Measurements from ENCODE around the gene CAMSAP2. TPM values are rescaled to one million over a fixed set of nuclear protein-coding genes. Genes with fewer than 3 reads are reported as not detected.

The CAMSAP2 gene
- total RNA-seq, 1 experiment from 2014 or later: 20.7 TPM

GRCh38 chr1:200729863-200730262 lies 8.8 kb upstream of the CAMSAP2 start:
- CTCF ChIA-PET: no interaction called here
- POLR2A ChIA-PET: no interaction called here
- Mint-ChIP-seq H3K9me3 (no peaks in the 10 kb centered on the region), H3K27me3 (ENCODE audit: low read depth) (peaks cover 16% of the 10 kb centered on the region), H3K4me1 (peaks cover 12% of the 10 kb centered on the region), H3K27ac (no peak overlapping the region), H3K36me3 (no peaks in the 10 kb centered on the region), H3K4me3 (no peak overlapping the region)
- TF ChIP-seq ZNF671 (CRISPR knock-in tag; IDR thresholded peaks at IDR 0.05) (no peak), NR3C1 (CRISPR knock-in tag; conservative IDR thresholded peaks at IDR 0.05; ENCODE audit: low read depth) (no peak), ZNF138 (CRISPR knock-in tag; conservative IDR thresholded peaks at IDR 0.05) (no peak), HMGA2 (CRISPR knock-in tag; IDR thresholded peaks at IDR 0.05) (no peak), FOXJ3 (CRISPR knock-in tag; IDR thresholded peaks at IDR 0.05; ENCODE audit: borderline replicate concordance) (no peak), KAT7 (CRISPR knock-in tag; IDR thresholded peaks at IDR 0.05; ENCODE audit: borderline replicate concordance) (no peak), ERG (CRISPR knock-in tag; IDR thresholded peaks at IDR 0.05) (no peak)
- TF ChIP-seq, protein P1, sequence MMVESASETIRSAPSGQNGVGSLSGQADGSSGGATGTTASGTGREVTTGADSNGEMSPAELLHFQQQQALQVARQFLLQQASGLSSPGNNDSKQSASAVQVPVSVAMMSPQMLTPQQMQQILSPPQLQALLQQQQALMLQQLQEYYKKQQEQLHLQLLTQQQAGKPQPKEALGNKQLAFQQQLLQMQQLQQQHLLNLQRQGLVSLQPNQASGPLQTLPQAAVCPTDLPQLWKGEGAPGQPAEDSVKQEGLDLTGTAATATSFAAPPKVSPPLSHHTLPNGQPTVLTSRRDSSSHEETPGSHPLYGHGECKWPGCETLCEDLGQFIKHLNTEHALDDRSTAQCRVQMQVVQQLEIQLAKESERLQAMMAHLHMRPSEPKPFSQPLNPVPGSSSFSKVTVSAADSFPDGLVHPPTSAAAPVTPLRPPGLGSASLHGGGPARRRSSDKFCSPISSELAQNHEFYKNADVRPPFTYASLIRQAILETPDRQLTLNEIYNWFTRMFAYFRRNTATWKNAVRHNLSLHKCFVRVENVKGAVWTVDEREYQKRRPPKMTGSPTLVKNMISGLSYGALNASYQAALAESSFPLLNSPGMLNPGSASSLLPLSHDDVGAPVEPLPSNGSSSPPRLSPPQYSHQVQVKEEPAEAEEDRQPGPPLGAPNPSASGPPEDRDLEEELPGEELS (CRISPR knock-in tag; IDR thresholded peaks at IDR 0.05): no peak
- TF ChIP-seq, protein P2, sequence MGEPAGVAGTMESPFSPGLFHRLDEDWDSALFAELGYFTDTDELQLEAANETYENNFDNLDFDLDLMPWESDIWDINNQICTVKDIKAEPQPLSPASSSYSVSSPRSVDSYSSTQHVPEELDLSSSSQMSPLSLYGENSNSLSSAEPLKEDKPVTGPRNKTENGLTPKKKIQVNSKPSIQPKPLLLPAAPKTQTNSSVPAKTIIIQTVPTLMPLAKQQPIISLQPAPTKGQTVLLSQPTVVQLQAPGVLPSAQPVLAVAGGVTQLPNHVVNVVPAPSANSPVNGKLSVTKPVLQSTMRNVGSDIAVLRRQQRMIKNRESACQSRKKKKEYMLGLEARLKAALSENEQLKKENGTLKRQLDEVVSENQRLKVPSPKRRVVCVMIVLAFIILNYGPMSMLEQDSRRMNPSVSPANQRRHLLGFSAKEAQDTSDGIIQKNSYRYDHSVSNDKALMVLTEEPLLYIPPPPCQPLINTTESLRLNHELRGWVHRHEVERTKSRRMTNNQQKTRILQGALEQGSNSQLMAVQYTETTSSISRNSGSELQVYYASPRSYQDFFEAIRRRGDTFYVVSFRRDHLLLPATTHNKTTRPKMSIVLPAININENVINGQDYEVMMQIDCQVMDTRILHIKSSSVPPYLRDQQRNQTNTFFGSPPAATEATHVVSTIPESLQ (CRISPR knock-in tag; IDR thresholded peaks at IDR 0.05): no peak
- TF ChIP-seq, protein P3, sequence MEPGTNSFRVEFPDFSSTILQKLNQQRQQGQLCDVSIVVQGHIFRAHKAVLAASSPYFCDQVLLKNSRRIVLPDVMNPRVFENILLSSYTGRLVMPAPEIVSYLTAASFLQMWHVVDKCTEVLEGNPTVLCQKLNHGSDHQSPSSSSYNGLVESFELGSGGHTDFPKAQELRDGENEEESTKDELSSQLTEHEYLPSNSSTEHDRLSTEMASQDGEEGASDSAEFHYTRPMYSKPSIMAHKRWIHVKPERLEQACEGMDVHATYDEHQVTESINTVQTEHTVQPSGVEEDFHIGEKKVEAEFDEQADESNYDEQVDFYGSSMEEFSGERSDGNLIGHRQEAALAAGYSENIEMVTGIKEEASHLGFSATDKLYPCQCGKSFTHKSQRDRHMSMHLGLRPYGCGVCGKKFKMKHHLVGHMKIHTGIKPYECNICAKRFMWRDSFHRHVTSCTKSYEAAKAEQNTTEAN (CRISPR knock-in tag; IDR thresholded peaks at IDR 0.05): no peak
- TF ChIP-seq, protein P4, sequence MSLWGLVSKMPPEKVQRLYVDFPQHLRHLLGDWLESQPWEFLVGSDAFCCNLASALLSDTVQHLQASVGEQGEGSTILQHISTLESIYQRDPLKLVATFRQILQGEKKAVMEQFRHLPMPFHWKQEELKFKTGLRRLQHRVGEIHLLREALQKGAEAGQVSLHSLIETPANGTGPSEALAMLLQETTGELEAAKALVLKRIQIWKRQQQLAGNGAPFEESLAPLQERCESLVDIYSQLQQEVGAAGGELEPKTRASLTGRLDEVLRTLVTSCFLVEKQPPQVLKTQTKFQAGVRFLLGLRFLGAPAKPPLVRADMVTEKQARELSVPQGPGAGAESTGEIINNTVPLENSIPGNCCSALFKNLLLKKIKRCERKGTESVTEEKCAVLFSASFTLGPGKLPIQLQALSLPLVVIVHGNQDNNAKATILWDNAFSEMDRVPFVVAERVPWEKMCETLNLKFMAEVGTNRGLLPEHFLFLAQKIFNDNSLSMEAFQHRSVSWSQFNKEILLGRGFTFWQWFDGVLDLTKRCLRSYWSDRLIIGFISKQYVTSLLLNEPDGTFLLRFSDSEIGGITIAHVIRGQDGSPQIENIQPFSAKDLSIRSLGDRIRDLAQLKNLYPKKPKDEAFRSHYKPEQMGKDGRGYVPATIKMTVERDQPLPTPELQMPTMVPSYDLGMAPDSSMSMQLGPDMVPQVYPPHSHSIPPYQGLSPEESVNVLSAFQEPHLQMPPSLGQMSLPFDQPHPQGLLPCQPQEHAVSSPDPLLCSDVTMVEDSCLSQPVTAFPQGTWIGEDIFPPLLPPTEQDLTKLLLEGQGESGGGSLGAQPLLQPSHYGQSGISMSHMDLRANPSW (CRISPR knock-in tag; conservative IDR thresholded peaks at IDR 0.05; ENCODE audit: low read depth): no peak
- no peak for DNase-seq (ENCODE audit: low spot score)
- no peak for ATAC-seq

GRCh38 chr1:200731654-200732332 lies 6.9 kb upstream of the CAMSAP2 start:
- no peaks in the 10 kb centered on the region for H3K9me3 Mint-ChIP-seq
- no peak overlapping the region for H3K27ac Mint-ChIP-seq
- no peak overlapping the region for H3K4me3 Mint-ChIP-seq
- no peak for DNase-seq (ENCODE audit: low spot score)
- H3K27me3 Mint-ChIP-seq (ENCODE audit: low read depth): peaks cover 16% of the 10 kb centered on the region
- ATAC-seq: no peak
- POLR2A ChIA-PET: no interaction called here
- peaks cover 12% of the 10 kb centered on the region for H3K4me1 Mint-ChIP-seq
- CTCF ChIA-PET: interaction anchor here (1.2 to 1.3 kb wide), 2 partner anchors 43 to 240 kb away, joined by 3 to 5 read pairs; no protein-coding TSS in a partner anchor
- no peaks in the 10 kb centered on the region for H3K36me3 Mint-ChIP-seq
- TF ChIP-seq CREM (CRISPR knock-in tag; IDR thresholded peaks at IDR 0.05): no peak
- TF ChIP-seq JUN (CRISPR knock-in tag; IDR thresholded peaks at IDR 0.05): no peak
- no peak for TF ChIP-seq RELA (CRISPR knock-in tag; IDR thresholded peaks at IDR 0.05; ENCODE audit: borderline replicate concordance)
- TF ChIP-seq ZNF396 (CRISPR knock-in tag; IDR thresholded peaks at IDR 0.05; ENCODE audit: borderline replicate concordance): no peak
- no peak for TF ChIP-seq SMAD3 (CRISPR knock-in tag; IDR thresholded peaks at IDR 0.05; ENCODE audit: borderline replicate concordance)
- TF ChIP-seq PRRX2 (CRISPR knock-in tag; IDR thresholded peaks at IDR 0.05): no peak
- TF ChIP-seq ZNF232 (CRISPR knock-in tag; IDR thresholded peaks at IDR 0.05): no peak
- TF ChIP-seq, protein P5, sequence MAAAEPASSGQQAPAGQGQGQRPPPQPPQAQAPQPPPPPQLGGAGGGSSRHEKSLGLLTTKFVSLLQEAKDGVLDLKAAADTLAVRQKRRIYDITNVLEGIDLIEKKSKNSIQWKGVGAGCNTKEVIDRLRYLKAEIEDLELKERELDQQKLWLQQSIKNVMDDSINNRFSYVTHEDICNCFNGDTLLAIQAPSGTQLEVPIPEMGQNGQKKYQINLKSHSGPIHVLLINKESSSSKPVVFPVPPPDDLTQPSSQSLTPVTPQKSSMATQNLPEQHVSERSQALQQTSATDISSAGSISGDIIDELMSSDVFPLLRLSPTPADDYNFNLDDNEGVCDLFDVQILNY (CRISPR knock-in tag; IDR thresholded peaks at IDR 0.05): no peak
- TF ChIP-seq, protein P6, sequence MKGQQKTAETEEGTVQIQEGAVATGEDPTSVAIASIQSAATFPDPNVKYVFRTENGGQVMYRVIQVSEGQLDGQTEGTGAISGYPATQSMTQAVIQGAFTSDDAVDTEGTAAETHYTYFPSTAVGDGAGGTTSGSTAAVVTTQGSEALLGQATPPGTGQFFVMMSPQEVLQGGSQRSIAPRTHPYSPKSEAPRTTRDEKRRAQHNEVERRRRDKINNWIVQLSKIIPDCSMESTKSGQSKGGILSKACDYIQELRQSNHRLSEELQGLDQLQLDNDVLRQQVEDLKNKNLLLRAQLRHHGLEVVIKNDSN (CRISPR knock-in tag; IDR thresholded peaks at IDR 0.05): no peak
- no peak for TF ChIP-seq ZNF281 (CRISPR knock-in tag; IDR thresholded peaks at IDR 0.05)
